ENCODE data around the gene HOXA1. TPM values are rescaled to one million over a fixed set of nuclear protein-coding genes. Genes with fewer than 3 reads are reported as not detected.

The HOXA1 gene
- total and polyA plus RNA-seq, 8 donors = 0.31 to 1.1 (median 0.55) TPM; not detected in 5

DNA sequence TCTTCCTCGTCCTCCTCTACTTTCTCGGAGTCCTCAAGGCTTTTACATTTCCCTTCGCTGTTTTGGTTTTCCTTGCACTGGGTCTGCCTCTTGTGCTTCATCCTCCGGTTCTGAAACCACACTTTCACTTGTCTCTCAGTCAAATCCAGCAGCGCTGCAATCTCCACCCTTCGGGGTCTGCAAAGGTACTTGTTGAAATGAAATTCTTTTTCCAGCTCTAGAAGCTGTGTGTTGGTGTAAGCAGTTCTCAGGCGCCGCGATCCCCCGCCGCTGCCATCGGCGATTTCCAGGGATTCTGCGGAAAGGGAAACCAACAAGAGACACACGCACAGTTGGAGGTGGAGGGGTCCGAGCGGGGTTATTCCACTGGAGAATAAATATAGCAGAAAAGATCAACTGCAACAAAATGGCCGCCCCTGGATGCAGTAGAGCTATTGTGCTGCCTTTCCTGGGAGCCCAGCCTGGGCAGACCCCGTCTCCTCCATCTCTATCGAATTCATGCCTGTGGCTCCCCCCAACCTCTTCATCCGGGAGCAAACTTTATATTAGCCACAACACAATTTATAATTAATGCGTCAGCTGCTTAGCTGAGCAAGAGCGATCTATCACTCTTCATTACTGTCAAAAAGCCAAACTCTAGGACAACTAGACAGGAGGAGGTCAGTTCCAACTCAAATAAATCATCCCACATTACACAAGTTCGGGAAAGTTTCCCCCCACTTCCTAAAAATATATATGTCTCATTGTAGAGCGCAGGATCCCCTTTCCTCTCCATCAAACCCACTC lies 5.6 kb upstream of the HOXA1 start:
- H3K4me1 ChIP-seq = peaks cover 8 to 54% (median 33%) of the 10 kb centered on the region in 4 donors
- peaks cover 3 to 99% (median 74%) of the 10 kb centered on the region in 3 donors for H3K27me3 ChIP-seq
- intact Hi-C loops (cut with DNase I; ENCODE audit: low total_unique reads) = no loop called here
- H3K9me3 ChIP-seq = peaks cover 0 to under 1% (median 0%) of the 10 kb centered on the region in 4 donors
- 25 to 38% (median 35%) methylated on average over 25 of the region's 25 CpGs for WGBS, 5 donors
- H3K4me3 ChIP-seq = peak overlapping the region; percentile 41 to 81 (median 52)
- peak in 2 of 3 donors; percentile 3 to 11 for TF ChIP-seq POLR2AphosphoS5 (IDR thresholded peaks at IDR 0.05)
- TF ChIP-seq POLR2A (IDR thresholded peaks at IDR 0.05) = no peak
- H3K27ac ChIP-seq = peak overlapping the region; percentile 86 to 99 (median 94)
- DNase-seq = peak in 1 of 2 donors; percentile 87
- no peaks in the 10 kb centered on the region for H3K36me3 ChIP-seq

DNA sequence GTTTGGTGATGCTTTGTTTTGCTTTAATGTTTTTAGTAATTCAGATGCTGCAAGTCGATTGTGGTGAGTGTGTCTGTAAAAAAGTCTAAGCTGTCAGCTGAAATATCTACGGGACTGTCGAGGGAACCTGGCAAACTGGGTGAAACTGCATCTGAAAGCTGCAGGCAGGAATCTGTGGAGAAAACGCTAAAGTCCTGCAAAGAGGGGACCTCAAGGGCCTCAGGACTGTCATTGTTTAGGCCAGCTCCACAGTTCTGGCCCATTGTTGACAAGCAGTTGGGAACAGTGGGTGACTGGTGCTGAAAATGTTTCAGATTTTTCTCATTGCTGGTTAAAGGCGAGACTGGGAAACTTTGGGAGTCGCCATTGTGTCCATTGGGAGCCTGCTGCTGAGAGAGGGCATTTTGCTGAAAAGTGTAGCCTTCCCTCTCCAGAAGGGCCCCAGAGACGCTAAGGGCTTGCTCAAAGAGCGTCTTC lies 4.9 kb upstream of the HOXA1 start:
- Histone ChIP-seq H3K9me3 (no peaks in the 10 kb centered on the region), H3K36me3 (no peaks in the 10 kb centered on the region), H3K27ac (peak overlapping the region; percentile 72 to 99 (median 94)), H3K4me3 (peak overlapping the region; percentile 41 to 81 (median 52)), H3K4me1 (peaks cover 8 to 53% (median 33%) of the 10 kb centered on the region in 4 donors), H3K27me3 (peaks cover 0 to 99% (median 75%) of the 10 kb centered on the region in 3 donors)
- intact Hi-C loops (cut with DNase I; ENCODE audit: low total_unique reads) = no loop called here
- DNase-seq = peak in 1 of 2 donors; percentile 61
- 42 to 70% (median 55%) methylated on average over 8 of the region's 8 CpGs for WGBS, 5 donors
- TF ChIP-seq POLR2A (IDR thresholded peaks at IDR 0.05) = no peak
- TF ChIP-seq EP300 (IDR thresholded peaks at IDR 0.05) = no peak
- TF ChIP-seq POLR2AphosphoS5 (IDR thresholded peaks at IDR 0.05) = no peak
- TF ChIP-seq, protein P1, sequence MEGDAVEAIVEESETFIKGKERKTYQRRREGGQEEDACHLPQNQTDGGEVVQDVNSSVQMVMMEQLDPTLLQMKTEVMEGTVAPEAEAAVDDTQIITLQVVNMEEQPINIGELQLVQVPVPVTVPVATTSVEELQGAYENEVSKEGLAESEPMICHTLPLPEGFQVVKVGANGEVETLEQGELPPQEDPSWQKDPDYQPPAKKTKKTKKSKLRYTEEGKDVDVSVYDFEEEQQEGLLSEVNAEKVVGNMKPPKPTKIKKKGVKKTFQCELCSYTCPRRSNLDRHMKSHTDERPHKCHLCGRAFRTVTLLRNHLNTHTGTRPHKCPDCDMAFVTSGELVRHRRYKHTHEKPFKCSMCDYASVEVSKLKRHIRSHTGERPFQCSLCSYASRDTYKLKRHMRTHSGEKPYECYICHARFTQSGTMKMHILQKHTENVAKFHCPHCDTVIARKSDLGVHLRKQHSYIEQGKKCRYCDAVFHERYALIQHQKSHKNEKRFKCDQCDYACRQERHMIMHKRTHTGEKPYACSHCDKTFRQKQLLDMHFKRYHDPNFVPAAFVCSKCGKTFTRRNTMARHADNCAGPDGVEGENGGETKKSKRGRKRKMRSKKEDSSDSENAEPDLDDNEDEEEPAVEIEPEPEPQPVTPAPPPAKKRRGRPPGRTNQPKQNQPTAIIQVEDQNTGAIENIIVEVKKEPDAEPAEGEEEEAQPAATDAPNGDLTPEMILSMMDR (IDR thresholded peaks at IDR 0.05) = no peak

DNA sequence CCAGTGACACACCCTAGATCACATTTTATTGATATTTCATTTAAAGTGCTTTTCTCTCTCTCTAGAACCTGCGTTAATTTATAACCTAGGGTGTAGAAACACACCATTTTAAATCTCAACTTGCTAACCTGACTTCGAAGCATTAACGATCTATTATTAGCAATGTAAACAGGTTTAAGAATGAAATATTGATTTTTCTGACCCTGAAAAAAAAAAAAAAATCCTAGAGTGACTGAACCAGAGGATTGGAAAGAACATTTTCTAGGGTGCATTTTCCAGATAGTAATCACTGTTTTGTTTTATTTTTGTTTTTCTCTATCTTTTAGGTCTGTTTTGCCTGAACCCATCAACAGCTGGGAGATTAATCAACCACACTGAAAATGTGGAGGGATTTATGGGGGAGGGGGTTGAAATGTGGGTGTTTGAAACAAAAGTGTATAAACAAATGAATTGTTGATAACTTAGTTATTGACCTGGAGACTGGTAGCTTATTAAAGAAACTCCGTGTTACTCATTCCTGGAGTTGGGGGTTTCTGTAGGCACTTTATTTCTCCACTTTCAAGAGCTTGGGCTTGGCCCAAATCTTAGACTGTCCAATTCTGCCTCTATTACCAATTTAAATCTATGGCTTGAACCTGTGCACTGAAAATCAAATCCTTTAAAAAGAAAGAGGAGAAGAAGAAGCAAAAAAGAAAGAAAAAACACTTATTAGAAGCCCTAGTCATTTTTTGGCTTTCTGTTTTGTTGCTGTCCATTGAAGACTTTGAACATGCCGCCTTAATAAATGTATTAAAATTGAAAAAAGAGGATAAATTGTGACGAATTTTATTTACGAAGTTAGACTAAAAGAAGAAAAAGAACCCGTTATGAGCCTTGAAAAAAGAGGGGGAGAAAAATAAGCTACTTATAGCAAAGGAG lies 3.9 kb upstream of the HOXA1 start:
- 48 to 61% (median 57%) methylated on average over 8 of the region's 8 CpGs for WGBS, 5 donors
- Histone ChIP-seq H3K9me3 (no peaks in the 10 kb centered on the region), H3K36me3 (no peaks in the 10 kb centered on the region), H3K4me3 (peak overlapping the region in 3 of 4 donors; percentile 69 to 81 (median 72)), H3K4me1 (peaks cover 8 to 44% (median 30%) of the 10 kb centered on the region in 4 donors), H3K27me3 (peaks cover 0 to 99% (median 78%) of the 10 kb centered on the region in 3 donors), H3K27ac (peak overlapping the region in 4 of 5 donors; percentile 86 to 99 (median 95))
- peak in 1 of 2 donors; percentile 22 for DNase-seq
- TF ChIP-seq POLR2A (IDR thresholded peaks at IDR 0.05) (no peak), EP300 (IDR thresholded peaks at IDR 0.05) (no peak), POLR2AphosphoS5 (IDR thresholded peaks at IDR 0.05) (no peak)
- TF ChIP-seq, protein P1 (IDR thresholded peaks at IDR 0.05) = no peak
- intact Hi-C loops (cut with DNase I; ENCODE audit: low total_unique reads) = no loop called here

DNA sequence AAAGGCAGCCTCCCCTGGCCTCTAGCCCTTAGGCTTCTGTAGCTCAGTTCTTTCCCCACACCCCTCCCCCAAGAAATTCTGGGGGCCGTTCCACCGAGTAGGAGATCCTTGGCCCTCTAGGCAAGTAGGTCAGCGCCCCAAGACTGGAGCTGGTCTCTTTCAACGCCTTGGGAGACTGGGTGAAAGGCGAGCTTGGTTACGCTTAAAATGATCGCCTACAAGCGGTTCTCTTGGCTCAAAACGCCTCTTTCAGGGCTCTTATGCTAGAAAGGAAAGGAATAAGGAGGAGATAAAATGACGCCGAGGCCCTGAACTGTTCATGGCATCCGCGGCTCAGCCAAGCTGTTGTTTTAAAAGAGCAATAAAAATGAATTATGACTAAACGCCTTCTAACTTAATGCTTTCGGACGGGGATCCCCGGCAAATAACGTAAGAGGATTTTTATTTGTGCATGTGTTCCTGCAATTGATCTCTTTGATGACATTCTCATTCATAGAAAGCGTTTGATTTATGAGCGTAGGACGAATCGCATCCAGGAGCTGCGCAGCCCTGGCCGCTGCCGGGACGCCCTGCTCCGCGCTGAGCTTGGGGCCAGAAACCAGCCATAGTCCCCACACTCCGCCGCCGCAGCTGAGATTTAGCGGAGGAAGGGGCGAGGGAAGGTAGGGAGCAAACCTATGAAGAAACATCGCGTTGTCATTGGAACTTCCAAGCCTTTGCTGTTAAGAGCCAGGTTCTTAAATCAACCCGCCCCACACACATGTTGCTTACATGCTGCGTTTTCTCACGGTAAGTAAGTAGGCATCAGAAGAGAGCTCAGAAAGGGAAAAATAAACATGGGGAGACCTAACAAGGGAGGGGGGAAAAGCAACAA lies 3.0 kb upstream of the HOXA1 start:
- peaks cover 8 to 42% (median 28%) of the 10 kb centered on the region in 4 donors for H3K4me1 ChIP-seq
- no peaks in the 10 kb centered on the region for H3K9me3 ChIP-seq
- H3K36me3 ChIP-seq = no peaks in the 10 kb centered on the region
- peak overlapping the region; percentile 69 to 81 (median 72) for H3K4me3 ChIP-seq
- peaks cover 0 to 99% (median 77%) of the 10 kb centered on the region in 3 donors for H3K27me3 ChIP-seq
- intact Hi-C loops (cut with DNase I; ENCODE audit: low total_unique reads) = no loop called here
- peak overlapping the region; percentile 57 to 99 (median 94) for H3K27ac ChIP-seq
- 10 to 31% (median 17%) methylated on average over 38 of the region's 38 CpGs for WGBS, 5 donors
- peak; percentile 27 to 51 (median 40) for TF ChIP-seq POLR2AphosphoS5 (IDR thresholded peaks at IDR 0.05)
- TF ChIP-seq, protein P1 (IDR thresholded peaks at IDR 0.05) = no peak
- peak in 1 of 2 donors; percentile 88 for DNase-seq

Data from stomach (tissue), 9 donors.